OCI-LY3 (cell line): ENCODE measurements around the gene PTPRN2.

ENCODE experiments used
- CTCF ChIP-seq: fragments of 200-600, 300-600 bp; sonication (generic); IDR thresholded peaks from 2 replicates; pipeline ENCODE4 v1.5.1; 2014; ENCODE audit warnings: antibody characterized with exemption, low read length, low read depth
- EZH2phosphoT487 ChIP-seq: fragments of 200-600 bp; shearing (Covaris generic); IDR thresholded peaks from 2 replicates; pipeline ENCODE4 v1.6.1; 2018; ENCODE audit warnings: antibody characterized with exemption, mixed run types, low read depth

GRCh38 chr7:158527915-158528502 is 59.6 kb downstream of the PTPRN2 start:
- TF ChIP-seq CTCF (no peak), EZH2phosphoT487 (no peak)
